Measurements from ENCODE around the gene GJC1. TPM values are rescaled to one million over a fixed set of nuclear protein-coding genes. Genes with fewer than 3 reads are reported as not detected.

Gene GJC1
- total and polyA plus RNA-seq, 2 donors from 2014 or later = 1.8 to 6.5 TPM

DNA sequence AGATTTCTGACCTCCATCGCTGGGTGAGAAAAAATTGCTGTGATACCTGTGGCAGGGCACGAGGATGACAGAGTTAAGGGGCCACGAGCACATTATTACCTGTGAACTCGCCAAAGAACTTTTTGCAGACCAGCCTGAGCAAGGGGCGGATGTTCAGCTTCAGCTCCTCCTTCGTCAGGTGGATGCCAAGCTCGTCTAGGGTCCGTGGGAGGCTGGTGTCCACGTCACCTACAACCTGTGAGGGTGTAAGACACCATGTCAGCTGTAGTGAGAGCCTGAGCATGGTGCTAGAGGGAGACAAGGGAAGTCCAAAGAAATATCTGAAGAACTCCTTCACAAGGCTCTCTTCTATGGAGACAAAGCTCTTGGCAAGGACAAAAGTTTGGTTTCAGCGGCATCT lies 34.7 kb upstream of the GJC1 start:
- DNase-seq = no peak
- TF ChIP-seq, protein P1, sequence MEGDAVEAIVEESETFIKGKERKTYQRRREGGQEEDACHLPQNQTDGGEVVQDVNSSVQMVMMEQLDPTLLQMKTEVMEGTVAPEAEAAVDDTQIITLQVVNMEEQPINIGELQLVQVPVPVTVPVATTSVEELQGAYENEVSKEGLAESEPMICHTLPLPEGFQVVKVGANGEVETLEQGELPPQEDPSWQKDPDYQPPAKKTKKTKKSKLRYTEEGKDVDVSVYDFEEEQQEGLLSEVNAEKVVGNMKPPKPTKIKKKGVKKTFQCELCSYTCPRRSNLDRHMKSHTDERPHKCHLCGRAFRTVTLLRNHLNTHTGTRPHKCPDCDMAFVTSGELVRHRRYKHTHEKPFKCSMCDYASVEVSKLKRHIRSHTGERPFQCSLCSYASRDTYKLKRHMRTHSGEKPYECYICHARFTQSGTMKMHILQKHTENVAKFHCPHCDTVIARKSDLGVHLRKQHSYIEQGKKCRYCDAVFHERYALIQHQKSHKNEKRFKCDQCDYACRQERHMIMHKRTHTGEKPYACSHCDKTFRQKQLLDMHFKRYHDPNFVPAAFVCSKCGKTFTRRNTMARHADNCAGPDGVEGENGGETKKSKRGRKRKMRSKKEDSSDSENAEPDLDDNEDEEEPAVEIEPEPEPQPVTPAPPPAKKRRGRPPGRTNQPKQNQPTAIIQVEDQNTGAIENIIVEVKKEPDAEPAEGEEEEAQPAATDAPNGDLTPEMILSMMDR (IDR thresholded peaks at IDR 0.05; ENCODE audit: borderline replicate concordance, extremely low read depth, insufficient read depth) = no peak
- intact Hi-C loops (cut with DNase I) = no loop called here

DNA sequence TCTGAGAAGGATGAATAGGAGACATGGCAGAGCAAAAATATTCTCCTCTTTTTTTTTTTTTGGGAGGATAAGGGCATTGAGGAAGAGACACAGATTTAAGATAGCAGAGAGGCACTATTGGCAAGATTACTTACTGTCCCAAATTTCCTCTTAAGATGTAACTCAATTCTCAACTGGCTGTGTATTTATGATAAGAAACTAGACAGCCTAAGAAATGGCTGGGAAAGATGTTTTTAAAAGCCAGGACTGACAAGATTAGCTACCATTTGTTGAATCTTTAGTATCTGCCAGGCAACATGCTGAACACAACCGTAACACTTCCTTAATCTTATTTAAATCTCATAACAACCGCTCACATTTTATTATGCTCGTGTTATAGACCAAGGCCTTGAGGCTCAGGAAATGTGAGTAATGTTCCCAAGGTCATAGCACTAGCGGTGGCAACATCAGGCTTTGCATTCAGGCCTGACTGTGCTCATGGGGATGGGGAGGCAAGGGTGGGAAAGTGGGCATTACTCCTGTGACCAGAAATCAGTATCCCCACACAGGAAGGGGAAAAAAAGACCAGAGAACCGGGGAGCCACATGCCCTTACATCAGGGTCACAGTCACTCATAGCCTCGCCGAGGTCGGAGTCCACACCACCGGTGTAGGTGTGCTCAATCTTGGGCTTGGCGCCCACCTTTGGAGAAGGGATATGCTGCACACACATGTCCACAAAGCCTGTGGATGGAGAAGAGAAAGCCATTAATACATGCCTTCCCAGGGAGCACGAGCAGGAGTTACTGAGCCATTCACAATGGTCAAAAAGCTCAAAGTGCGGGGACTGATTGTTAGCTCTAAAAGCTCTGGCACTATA lies 33.2 kb upstream of the GJC1 start:
- TF ChIP-seq, protein P1 (IDR thresholded peaks at IDR 0.05; ENCODE audit: borderline replicate concordance, extremely low read depth, insufficient read depth) = no peak
- peaks cover 10 to 52% (median 42%) of the 10 kb centered on the region in 3 donors for H3K36me3 ChIP-seq (ENCODE audit: control insufficient read depth in 2 of 3, insufficient read depth in 3 of 3, low read length in 3 of 3)
- no peak for FAIRE-seq

More for the DNA sequence above, 34.7 kb upstream of the GJC1 start:
- no peak overlapping the region for H3K9ac ChIP-seq (ENCODE audit: low read length in 3 of 3)
- no peak overlapping the region for H3K4me3 ChIP-seq (ENCODE audit: low read length in 3 of 3)
- H3K4me1 ChIP-seq (ENCODE audit: control insufficient read depth in 2 of 3, insufficient read depth in 2 of 3, low read depth in 1 of 3, low read length in 3 of 3) = no peaks in the 10 kb centered on the region
- H3K27ac ChIP-seq (ENCODE audit: low read depth in 2 of 2, low read length in 2 of 2) = no peak overlapping the region
- H3K9me3 ChIP-seq (ENCODE audit: control insufficient read depth in 2 of 3, insufficient read depth in 1 of 3, low read length in 3 of 3) = no peaks in the 10 kb centered on the region
- H3K27me3 ChIP-seq (ENCODE audit: control insufficient read depth, insufficient read depth, low read length) = no peaks in the 10 kb centered on the region
- peaks cover 10 to 44% (median 41%) of the 10 kb centered on the region in 3 donors for H3K36me3 ChIP-seq (ENCODE audit: control insufficient read depth in 2 of 3, insufficient read depth in 3 of 3, low read length in 3 of 3)
- FAIRE-seq = no peak

DNA sequence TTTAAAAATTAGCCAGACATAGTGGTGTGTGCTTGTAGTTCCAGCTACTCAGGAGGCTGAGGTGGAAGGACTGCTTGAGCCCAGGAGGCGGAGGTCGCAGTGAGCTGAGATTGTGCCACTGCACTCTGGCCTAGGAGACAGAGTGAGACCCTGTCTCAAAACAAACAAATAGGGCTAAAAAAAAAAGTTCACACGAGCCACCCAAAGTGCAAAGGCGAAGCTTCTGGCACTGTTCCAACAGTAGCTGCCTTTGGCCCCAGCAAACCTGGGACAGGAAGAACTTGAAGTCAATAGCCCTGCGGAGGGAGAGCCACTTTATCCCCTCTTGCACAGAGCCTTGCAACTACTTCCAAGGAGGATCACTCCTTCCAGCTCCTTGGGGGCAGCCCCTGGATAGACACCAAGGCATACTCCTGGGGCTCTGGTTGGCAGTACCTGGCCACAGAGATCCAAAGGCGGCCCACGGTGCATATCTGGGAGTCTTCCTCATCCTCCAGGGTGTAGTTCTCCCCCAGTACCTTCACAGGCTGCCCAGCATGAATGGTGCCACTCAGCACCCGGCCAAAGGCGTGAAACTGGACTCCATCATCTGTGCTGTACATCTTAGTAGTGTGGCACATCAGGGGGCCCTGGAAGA lies 32.3 kb upstream of the GJC1 start:
- H3K9ac ChIP-seq (ENCODE audit: low read length in 3 of 3) = no peak overlapping the region
- intact Hi-C loops (cut with DNase I) = no loop called here
- TF ChIP-seq, protein P1 (IDR thresholded peaks at IDR 0.05; ENCODE audit: borderline replicate concordance, extremely low read depth, insufficient read depth) = no peak
- no peaks in the 10 kb centered on the region for H3K27me3 ChIP-seq (ENCODE audit: control insufficient read depth, insufficient read depth, low read length)
- no peaks in the 10 kb centered on the region for H3K4me1 ChIP-seq (ENCODE audit: control insufficient read depth in 2 of 3, insufficient read depth in 2 of 3, low read depth in 1 of 3, low read length in 3 of 3)
- no peak for DNase-seq
- H3K9me3 ChIP-seq (ENCODE audit: control insufficient read depth in 2 of 3, insufficient read depth in 1 of 3, low read length in 3 of 3) = no peaks in the 10 kb centered on the region
- no peak overlapping the region for H3K4me3 ChIP-seq (ENCODE audit: low read length in 3 of 3)
- H3K27ac ChIP-seq (ENCODE audit: low read depth in 2 of 2, low read length in 2 of 2) = no peak overlapping the region
- no peak for FAIRE-seq
- H3K36me3 ChIP-seq (ENCODE audit: control insufficient read depth in 2 of 3, insufficient read depth in 3 of 3, low read length in 3 of 3) = peaks cover 10 to 54% (median 40%) of the 10 kb centered on the region in 3 donors

More for the DNA sequence above, 33.2 kb upstream of the GJC1 start:
- H3K27ac ChIP-seq (ENCODE audit: low read depth in 2 of 2, low read length in 2 of 2) = no peak overlapping the region
- H3K4me3 ChIP-seq (ENCODE audit: low read length in 3 of 3) = no peak overlapping the region
- H3K9ac ChIP-seq (ENCODE audit: low read length in 3 of 3) = no peak overlapping the region
- H3K27me3 ChIP-seq (ENCODE audit: control insufficient read depth, insufficient read depth, low read length) = no peaks in the 10 kb centered on the region
- H3K4me1 ChIP-seq (ENCODE audit: control insufficient read depth in 2 of 3, insufficient read depth in 2 of 3, low read depth in 1 of 3, low read length in 3 of 3) = no peaks in the 10 kb centered on the region
- intact Hi-C loops (cut with DNase I) = no loop called here
- no peak for DNase-seq
- H3K9me3 ChIP-seq (ENCODE audit: control insufficient read depth in 2 of 3, insufficient read depth in 1 of 3, low read length in 3 of 3) = no peaks in the 10 kb centered on the region
